CD14-positive monocyte (primary cell): ENCODE measurements around the gene XXYLT1. TPM values are rescaled to one million over a fixed set of nuclear protein-coding genes. Genes with fewer than 3 reads are reported as not detected.

Source experiments
- DNase-seq, 3 donors: peaks; one replicate each; pipeline ENCODE4 v3.0.0-alpha.2; 2011 to 2022
- H2AFZ ChIP-seq: 2 replicates; pipeline ENCODE4 v1.6.0; 2012; ENCODE audit warnings: mild to moderate bottlenecking, low read depth, low read length, inconsistent platforms; ENCODE audit not compliant: insufficient read depth, poor library complexity, severe bottlenecking
- H3K27ac ChIP-seq, 2 donors: 1 replicate in 1 of 2; 2 replicates in 1 of 2; pipeline ENCODE4 v1.5.1; 2012 to 2013; ENCODE audit warnings: low read length in 2 of 2, control low read depth in 1 of 2, inconsistent platforms in 1 of 2, low read depth in 1 of 2, mild to moderate bottlenecking in 1 of 2
- H3K27me3 ChIP-seq, 2 donors: one replicate each; pipeline versions ENCODE4 v1.6.0 to v1.6.1; 2011 to 2013; ENCODE audit warnings: low read length in 2 of 2; ENCODE audit not compliant: control insufficient read depth in 2 of 2, insufficient read depth in 2 of 2
- H3K36me3 ChIP-seq, 2 donors: replicated peaks in 1 of 2; 1 replicate in 1 of 2; 2 replicates in 1 of 2; pipeline versions ENCODE4 v1.5.1 to v1.6.1; 2012 to 2013; ENCODE audit warnings: low read length in 2 of 2, control low read depth in 1 of 2, inconsistent platforms in 1 of 2, mild to moderate bottlenecking in 1 of 2; ENCODE audit not compliant: insufficient read depth in 2 of 2, control insufficient read depth in 1 of 2
- H3K4me1 ChIP-seq, 2 donors: 1 replicate in 1 of 2; 2 replicates in 1 of 2; pipeline versions ENCODE4 v1.5.1 to v1.6.1; 2012 to 2013; ENCODE audit warnings: low read length in 2 of 2, control low read depth in 1 of 2, inconsistent platforms in 1 of 2, mild to moderate bottlenecking in 1 of 2, moderate library complexity in 1 of 2; ENCODE audit not compliant: insufficient read depth in 2 of 2, control insufficient read depth in 1 of 2
- H3K4me2 ChIP-seq: replicated peaks from 2 replicates; pipeline ENCODE3; 2012; ENCODE audit warnings: low read length, moderate library complexity, mild to moderate bottlenecking; ENCODE audit not compliant: poor library complexity, severe bottlenecking; ENCODE audit errors: extremely low read depth
- H3K4me3 ChIP-seq, 3 experiments: fragments of 200-600 bp in 1 of 3; sonication (generic) in 1 of 3; replicated peaks in 1 of 3; 1 replicate in 2 of 3; 2 replicates in 1 of 3; pipeline ENCODE4 v1.5.1; 2011 to 2013; ENCODE audit warnings: low read length in 3 of 3, mild to moderate bottlenecking in 3 of 3, control low read depth in 2 of 3, low read depth in 2 of 3, inconsistent platforms in 1 of 3, moderate library complexity in 1 of 3
- H3K79me2 ChIP-seq: 2 replicates; pipeline ENCODE4 v1.6.0; 2012; ENCODE audit warnings: mild to moderate bottlenecking, control low read depth, inconsistent platforms, low read length, moderate library complexity; ENCODE audit not compliant: insufficient read depth
- H3K9ac ChIP-seq: 2 replicates; pipeline ENCODE4 v1.6.0; 2017; ENCODE audit warnings: low read length, mild to moderate bottlenecking; ENCODE audit not compliant: insufficient read depth, poor library complexity, severe bottlenecking
- H3K9me3 ChIP-seq, 2 donors: replicated peaks in 1 of 2; 1 replicate in 1 of 2; 2 replicates in 1 of 2; pipeline versions ENCODE4 v1.5.1 to v1.6.1; 2012 to 2013; ENCODE audit warnings: low read length in 2 of 2, control low read depth in 1 of 2; ENCODE audit not compliant: control insufficient read depth in 1 of 2, insufficient read depth in 1 of 2
- H4K20me1 ChIP-seq: 2 replicates; pipeline ENCODE4 v1.6.0; 2012; ENCODE audit warnings: mild to moderate bottlenecking, low read length, control low read depth, moderate library complexity; ENCODE audit not compliant: insufficient read depth
- H3K27ac Mint-ChIP-seq, 7 donors: one replicate each; pipeline ENCODE4 v1.8.0; 2020; ENCODE audit warnings: mild to moderate bottlenecking in 7 of 7, mixed read lengths in 7 of 7, moderate library complexity in 6 of 7, inconsistent platforms in 2 of 7
- H3K27me3 Mint-ChIP-seq, 3 donors: one replicate each; pipeline ENCODE4 v1.8.0; 2021 to 2022; ENCODE audit warnings: low read depth in 3 of 3, mild to moderate bottlenecking in 3 of 3, mixed read lengths in 3 of 3, moderate library complexity in 3 of 3, inconsistent platforms in 1 of 3
- H3K36me3 Mint-ChIP-seq, 2 donors: one replicate each; pipeline ENCODE4 v1.8.0; 2020; ENCODE audit warnings: mixed read lengths in 2 of 2, inconsistent platforms in 1 of 2, mild to moderate bottlenecking in 1 of 2
- H3K4me1 Mint-ChIP-seq: one replicate; pipeline ENCODE4 v1.8.0; 2020; ENCODE audit warnings: mild to moderate bottlenecking, mixed read lengths
- H3K4me3 Mint-ChIP-seq, 2 donors: one replicate each; pipeline ENCODE4 v1.8.0; 2020; ENCODE audit warnings: mild to moderate bottlenecking in 2 of 2, mixed read lengths in 2 of 2, moderate library complexity in 1 of 2
- H3K9me3 Mint-ChIP-seq, 7 donors: one replicate each; pipeline ENCODE4 v1.8.0; 2020 to 2022; ENCODE audit warnings: mixed read lengths in 7 of 7, mild to moderate bottlenecking in 6 of 7, moderate library complexity in 6 of 7, inconsistent platforms in 2 of 7
- CTCF ChIP-seq: fragments of 200-600 bp; IDR thresholded peaks from one replicate; pipeline ENCODE4 v1.8.0; 2022; ENCODE audit warnings: antibody characterized with exemption, mild to moderate bottlenecking
- WGBS: methylation state at CpG from one replicate; pipeline ENCODE4 v1.1.5; 2013; ENCODE audit warnings: missing lambda C conversion rate; ENCODE audit not compliant: insufficient coverage; 5-methylcytosine and 5-hydroxymethylcytosine counted together
- intact Hi-C, 2 donors: fragments of 100-400 bp; cut with micrococcal nuclease; formaldehyde crosslinking; loops; one replicate each; pipeline versions ENCODE4 v1.15.0 to v1.15.1; 2023
- polyA plus RNA-seq, 3 donors: library from polyadenylated mRNA; depleted of rRNA in 1 of 3; unstranded in 2 of 3; stranded (reverse) in 1 of 3; fragments of 300-500 nt in 2 of 3; fragments of >200 nt in 1 of 3; fragmentation: Illumina TruSeq in 2 of 3; gene quantifications; 1 replicate in 2 of 3; 2 replicates in 1 of 3; pipeline ENCODE4 v1.2.3, GENCODE V29; 2012 to 2021

Gene XXYLT1
- polyA plus RNA-seq, 3 donors: 11.8 to 13.5 (median 13.2) TPM

DNA sequence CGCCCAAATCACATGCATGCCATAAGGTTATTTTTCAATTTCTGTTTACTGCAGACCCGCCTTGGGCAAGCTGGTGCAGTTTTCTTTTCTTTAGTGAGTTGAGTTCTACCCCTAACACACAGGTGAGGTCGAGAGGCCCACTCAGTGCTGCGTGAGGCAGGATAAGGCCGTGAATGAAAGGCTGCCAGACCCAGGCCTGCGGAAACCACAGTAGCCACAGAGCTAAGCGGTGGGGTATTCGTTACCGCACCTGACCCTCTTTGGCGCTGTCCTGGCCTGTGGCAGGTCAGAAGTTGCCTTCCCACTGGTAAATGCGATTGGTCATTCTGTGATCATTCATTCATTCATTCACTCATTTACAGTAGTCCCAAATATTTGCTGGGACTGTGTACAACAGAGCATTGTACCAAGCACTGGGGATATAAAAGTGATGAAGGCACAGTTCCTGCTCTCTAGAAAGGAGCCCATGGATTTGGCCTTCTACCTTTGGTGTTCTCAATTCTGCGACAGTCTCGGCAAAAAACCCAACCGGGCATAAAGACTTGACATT is 144.8 kb downstream of the XXYLT1 start:
- H3K4me1 Mint-ChIP-seq: peaks cover 13% of the 10 kb centered on the region
- no peak overlapping the region for H3K27ac Mint-ChIP-seq
- DNase-seq: no peak

DNA sequence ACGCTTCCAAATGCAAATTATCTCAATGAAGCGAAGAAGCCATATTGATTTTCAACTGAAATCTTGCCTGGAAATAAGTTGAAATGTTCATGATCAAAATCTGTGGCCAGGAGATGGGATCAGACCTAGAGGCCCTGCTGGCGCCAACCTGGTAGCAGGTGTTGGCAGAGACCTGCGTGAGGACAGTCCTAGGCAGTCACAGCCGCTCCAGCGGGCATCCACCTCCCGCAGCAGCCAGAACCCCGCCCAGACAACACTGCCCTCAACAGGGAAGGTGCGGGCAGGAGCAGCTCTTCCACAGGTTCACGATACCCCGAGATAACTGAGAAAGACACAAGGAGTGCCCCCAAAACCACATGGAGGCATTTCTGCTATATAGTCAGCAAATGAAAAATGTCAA is 145.3 kb downstream of the XXYLT1 start:
- DNase-seq: no peak
- WGBS: 95% methylated on average over 10 of the region's 11 CpGs
- Mint-ChIP-seq H3K4me1 (peaks cover 13% of the 10 kb centered on the region), H3K27ac (no peak overlapping the region), H3K36me3 (peaks cover 6 to 9% of the 10 kb centered on the region in 2 donors), H3K9me3 (no peaks in the 10 kb centered on the region), H3K27me3 (peaks cover 0 to 2% (median 2%) of the 10 kb centered on the region in 3 donors), H3K4me3 (no peak overlapping the region)
- intact Hi-C loops: no loop called here
- H2AFZ ChIP-seq: no peak overlapping the region
- no peaks in the 10 kb centered on the region for H3K9me3 ChIP-seq
- no peaks in the 10 kb centered on the region for H4K20me1 ChIP-seq
- TF ChIP-seq CTCF: no peak
- no peaks in the 10 kb centered on the region for H3K27me3 ChIP-seq
- H3K4me1 ChIP-seq: peaks cover 4 to 8% of the 10 kb centered on the region in 2 donors
- no peak overlapping the region for H3K27ac ChIP-seq
- no peak overlapping the region for H3K4me3 ChIP-seq
- no peak overlapping the region for H3K9ac ChIP-seq
- no peak overlapping the region for H3K4me2 ChIP-seq
- H3K79me2 ChIP-seq: no peaks in the 10 kb centered on the region
- no peaks in the 10 kb centered on the region for H3K36me3 ChIP-seq

More for the DNA sequence above, 144.8 kb downstream of the XXYLT1 start:
- Histone ChIP-seq H3K9me3 (no peaks in the 10 kb centered on the region), H2AFZ (no peak overlapping the region), H3K4me2 (no peak overlapping the region), H3K27ac (no peak overlapping the region), H3K79me2 (no peaks in the 10 kb centered on the region), H3K27me3 (no peaks in the 10 kb centered on the region), H3K4me3 (no peak overlapping the region), H3K9ac (no peak overlapping the region), H4K20me1 (no peaks in the 10 kb centered on the region), H3K36me3 (no peaks in the 10 kb centered on the region), H3K4me1 (peaks cover 4 to 8% of the 10 kb centered on the region in 2 donors)
- H3K27me3 Mint-ChIP-seq: peaks cover 0 to 2% (median 0%) of the 10 kb centered on the region in 3 donors
- peaks cover 6 to 9% of the 10 kb centered on the region in 2 donors for H3K36me3 Mint-ChIP-seq
- TF ChIP-seq CTCF: no peak
- 54% methylated on average over 7 of the region's 14 CpGs for WGBS
- no peak overlapping the region for H3K4me3 Mint-ChIP-seq
- no peaks in the 10 kb centered on the region for H3K9me3 Mint-ChIP-seq
- intact Hi-C loops: no loop called here
